ENCODE measurements around the gene GJC1.

Gene GJC1

GRCh38 chr17:44829523-44830358 is at the start of gene GJC1:
TSS of gene GJC1 (minus strand) at chr17:44830287. CDS start at chr17:44805817, 24,470 bp downstream.
- DNase-seq (ENCODE audit: low spot score): peak; percentile 66
- TF ChIP-seq, protein P1, sequence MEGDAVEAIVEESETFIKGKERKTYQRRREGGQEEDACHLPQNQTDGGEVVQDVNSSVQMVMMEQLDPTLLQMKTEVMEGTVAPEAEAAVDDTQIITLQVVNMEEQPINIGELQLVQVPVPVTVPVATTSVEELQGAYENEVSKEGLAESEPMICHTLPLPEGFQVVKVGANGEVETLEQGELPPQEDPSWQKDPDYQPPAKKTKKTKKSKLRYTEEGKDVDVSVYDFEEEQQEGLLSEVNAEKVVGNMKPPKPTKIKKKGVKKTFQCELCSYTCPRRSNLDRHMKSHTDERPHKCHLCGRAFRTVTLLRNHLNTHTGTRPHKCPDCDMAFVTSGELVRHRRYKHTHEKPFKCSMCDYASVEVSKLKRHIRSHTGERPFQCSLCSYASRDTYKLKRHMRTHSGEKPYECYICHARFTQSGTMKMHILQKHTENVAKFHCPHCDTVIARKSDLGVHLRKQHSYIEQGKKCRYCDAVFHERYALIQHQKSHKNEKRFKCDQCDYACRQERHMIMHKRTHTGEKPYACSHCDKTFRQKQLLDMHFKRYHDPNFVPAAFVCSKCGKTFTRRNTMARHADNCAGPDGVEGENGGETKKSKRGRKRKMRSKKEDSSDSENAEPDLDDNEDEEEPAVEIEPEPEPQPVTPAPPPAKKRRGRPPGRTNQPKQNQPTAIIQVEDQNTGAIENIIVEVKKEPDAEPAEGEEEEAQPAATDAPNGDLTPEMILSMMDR (IDR thresholded peaks at IDR 0.05; ENCODE audit: extremely low read depth, insufficient read depth, missing control alignments): no peak
- in situ Hi-C loops (cut with MboI; ENCODE audit: low pct_unique_long_range_greater_than_20kb, low sequenced_read_pairs, unreplicated experiment): no loop called here

- TF ChIP-seq, protein P1 (IDR thresholded peaks at IDR 0.05; ENCODE audit: extremely low read depth, insufficient read depth, missing control alignments): no peak
- no peak for DNase-seq (ENCODE audit: low spot score)
- in situ Hi-C loops (cut with MboI; ENCODE audit: low pct_unique_long_range_greater_than_20kb, low sequenced_read_pairs, unreplicated experiment): no loop called here
Observed at GRCh38 chr17:44879376-44879775, 49.3 kb upstream of the GJC1 start.

- in situ Hi-C loops (cut with MboI; ENCODE audit: low pct_unique_long_range_greater_than_20kb, low sequenced_read_pairs, unreplicated experiment): no loop called here
- TF ChIP-seq, protein P1 (IDR thresholded peaks at IDR 0.05; ENCODE audit: extremely low read depth, insufficient read depth, missing control alignments): peak; percentile 57
- peak; percentile 43 for DNase-seq (ENCODE audit: low spot score)
Observed at GRCh38 chr17:44878627-44879221, 48.6 kb upstream of the GJC1 start.

DNA sequence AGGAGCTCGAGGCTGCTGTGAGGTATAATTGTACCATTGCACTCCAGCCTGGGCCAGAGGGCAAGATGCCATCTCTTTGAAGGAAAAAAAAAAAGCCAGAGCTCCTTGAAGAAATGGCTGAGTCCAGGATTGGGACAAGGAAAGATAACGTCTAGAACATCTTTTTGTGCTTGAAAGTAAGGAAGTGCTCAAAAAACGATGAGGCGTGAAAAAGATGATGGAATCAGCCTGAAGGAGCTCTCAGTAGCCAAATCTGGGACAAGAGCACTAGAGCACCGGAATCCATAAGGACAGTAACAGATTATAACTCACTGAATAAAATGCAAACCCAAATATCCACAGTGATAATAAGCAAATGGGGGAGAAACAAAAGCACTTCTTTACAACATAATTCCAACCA is 47.0 kb upstream of the GJC1 start:
- in situ Hi-C loops (cut with MboI; ENCODE audit: low pct_unique_long_range_greater_than_20kb, low sequenced_read_pairs, unreplicated experiment): no loop called here
- DNase-seq (ENCODE audit: low spot score): no peak
- TF ChIP-seq, protein P1 (IDR thresholded peaks at IDR 0.05; ENCODE audit: extremely low read depth, insufficient read depth, missing control alignments): no peak

- no peak for DNase-seq (ENCODE audit: low spot score)
- in situ Hi-C loops (cut with MboI; ENCODE audit: low pct_unique_long_range_greater_than_20kb, low sequenced_read_pairs, unreplicated experiment): no loop called here
- TF ChIP-seq, protein P1 (IDR thresholded peaks at IDR 0.05; ENCODE audit: extremely low read depth, insufficient read depth, missing control alignments): no peak
Observed at GRCh38 chr17:44875761-44876160, 45.7 kb upstream of the GJC1 start.

DNA sequence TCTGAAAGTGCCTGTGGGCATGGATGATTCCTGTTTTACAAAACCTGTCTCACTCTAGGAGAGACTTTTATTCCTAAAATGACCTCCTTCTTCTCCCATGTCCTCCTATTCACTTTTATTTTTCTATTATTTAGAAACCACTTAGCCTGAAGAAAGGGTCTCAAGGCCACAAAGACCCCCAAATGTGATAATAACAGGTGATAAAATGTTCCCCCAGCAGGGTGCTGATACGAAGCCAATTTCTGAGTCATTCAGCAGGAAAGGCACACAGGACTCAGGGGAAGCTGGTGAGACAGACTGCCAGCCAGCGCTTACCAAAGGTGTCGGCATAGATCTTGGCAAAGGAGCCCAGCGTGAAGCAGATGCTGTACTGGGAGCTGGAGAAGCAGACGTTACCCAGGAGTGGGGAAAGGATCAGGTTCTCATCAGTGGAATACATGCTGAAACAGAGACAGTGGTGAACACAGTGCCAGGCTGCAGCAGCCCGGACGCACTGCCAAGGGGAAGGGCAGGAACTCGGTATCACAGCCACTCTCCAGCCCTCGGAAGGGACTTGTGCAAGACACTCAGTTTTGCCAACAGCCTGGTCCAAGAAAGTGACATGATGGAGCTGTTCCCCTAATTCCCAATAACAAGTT is 42.2 kb upstream of the GJC1 start:
- in situ Hi-C loops (cut with MboI; ENCODE audit: low pct_unique_long_range_greater_than_20kb, low sequenced_read_pairs, unreplicated experiment): loop anchor here (25.0 kb wide), 1 partner anchor 335 kb away; no protein-coding TSS in a partner anchor
- DNase-seq (ENCODE audit: low spot score): no peak

More for the DNA sequence above, 42.2 kb upstream of the GJC1 start:
- TF ChIP-seq, protein P1 (IDR thresholded peaks at IDR 0.05; ENCODE audit: extremely low read depth, insufficient read depth, missing control alignments): no peak
